ENCODE measurements around the gene RUVBL1.

RUVBL1 gene

GRCh38 chr3:128081846-128082245, 41.8 kb downstream of the RUVBL1 start:
- Histone ChIP-seq H3K9me3 (ENCODE audit: control insufficient read depth, low read length) (no peaks in the 10 kb centered on the region), H3K4me3 (ENCODE audit: extremely low read depth, insufficient read depth, low read length, poor library complexity, severe bottlenecking) (no peak overlapping the region), H3K36me3 (ENCODE audit: control insufficient read depth, insufficient read depth, low read length) (peaks cover 70% of the 10 kb centered on the region), H3K4me1 (ENCODE audit: control insufficient read depth, insufficient read depth, low read length, poor library complexity, severe bottlenecking) (peaks cover 7% of the 10 kb centered on the region), H3K27ac (ENCODE audit: low read depth, low read length, severe bottlenecking) (no peak overlapping the region)
- WGBS, 2 experiments (ENCODE audit: insufficient coverage in 2 of 2): 100% methylated on average over 1 to 3 of the region's 4 CpGs

- peaks cover 9% of the 10 kb centered on the region for H3K4me1 ChIP-seq (ENCODE audit: control insufficient read depth, insufficient read depth, low read length, poor library complexity, severe bottlenecking)
Observed at GRCh38 chr3:128081226-128081625, 42.4 kb downstream of the RUVBL1 start.

GRCh38 chr3:128080323-128081080, 43.1 kb downstream of the RUVBL1 start:
- Histone ChIP-seq H3K4me1 (ENCODE audit: control insufficient read depth, insufficient read depth, low read length, poor library complexity, severe bottlenecking) (peaks cover 14% of the 10 kb centered on the region), H3K36me3 (ENCODE audit: control insufficient read depth, insufficient read depth, low read length) (peaks cover 57% of the 10 kb centered on the region), H3K9me3 (ENCODE audit: control insufficient read depth, low read length) (no peaks in the 10 kb centered on the region), H3K27ac (ENCODE audit: low read depth, low read length, severe bottlenecking) (no peak overlapping the region), H3K4me3 (ENCODE audit: extremely low read depth, insufficient read depth, low read length, poor library complexity, severe bottlenecking) (no peak overlapping the region)
- WGBS, 2 experiments (ENCODE audit: insufficient coverage in 2 of 2): 86 to 88% methylated on average over 4 to 6 of the region's 6 CpGs

More at GRCh38 chr3:128081226-128081625, 42.4 kb downstream of the RUVBL1 start:
- no peak overlapping the region for H3K4me3 ChIP-seq (ENCODE audit: extremely low read depth, insufficient read depth, low read length, poor library complexity, severe bottlenecking)
- H3K36me3 ChIP-seq (ENCODE audit: control insufficient read depth, insufficient read depth, low read length): peaks cover 64% of the 10 kb centered on the region
- H3K27ac ChIP-seq (ENCODE audit: low read depth, low read length, severe bottlenecking): no peak overlapping the region
- no peaks in the 10 kb centered on the region for H3K9me3 ChIP-seq (ENCODE audit: control insufficient read depth, low read length)
- WGBS, 2 experiments (ENCODE audit: insufficient coverage in 2 of 2): 93 to 97% methylated on average over 5 to 6 of the region's 6 CpGs

DNA sequence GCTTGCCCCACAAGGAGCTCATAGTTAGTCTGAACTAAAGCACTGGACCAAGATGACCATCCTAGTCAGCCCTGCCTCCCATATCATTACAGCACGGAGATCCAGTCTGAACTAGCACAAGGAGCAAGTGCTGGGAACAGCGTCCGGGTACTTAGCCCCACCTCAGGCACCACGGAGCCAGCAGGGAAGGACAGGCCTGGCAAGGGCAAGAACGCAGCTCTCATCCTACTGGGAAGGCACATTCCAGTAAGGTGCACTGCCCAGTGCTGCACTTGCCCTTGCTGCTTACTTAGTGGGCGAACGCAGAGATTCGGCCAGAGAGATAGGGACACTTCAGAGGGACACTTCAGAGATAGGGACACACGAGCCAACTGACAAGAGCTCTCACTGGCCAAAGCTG, 43.8 kb downstream of the RUVBL1 start:
- H3K36me3 ChIP-seq (ENCODE audit: control insufficient read depth, insufficient read depth, low read length): peaks cover 50% of the 10 kb centered on the region
- 85 to 97% methylated on average over 8 to 9 of the region's 9 CpGs for WGBS, 2 experiments (ENCODE audit: insufficient coverage in 2 of 2)

GRCh38 chr3:128078875-128079274, 44.7 kb downstream of the RUVBL1 start:
- 92 to 99% methylated on average over 8 of the region's 8 CpGs for WGBS, 2 experiments (ENCODE audit: insufficient coverage in 2 of 2)
- no peak overlapping the region for H3K27ac ChIP-seq (ENCODE audit: low read depth, low read length, severe bottlenecking)
- no peaks in the 10 kb centered on the region for H3K9me3 ChIP-seq (ENCODE audit: control insufficient read depth, low read length)
- peaks cover 14% of the 10 kb centered on the region for H3K4me1 ChIP-seq (ENCODE audit: control insufficient read depth, insufficient read depth, low read length, poor library complexity, severe bottlenecking)
- peaks cover 42% of the 10 kb centered on the region for H3K36me3 ChIP-seq (ENCODE audit: control insufficient read depth, insufficient read depth, low read length)
- no peak overlapping the region for H3K4me3 ChIP-seq (ENCODE audit: extremely low read depth, insufficient read depth, low read length, poor library complexity, severe bottlenecking)

More for the DNA sequence above, 43.8 kb downstream of the RUVBL1 start:
- H3K4me3 ChIP-seq (ENCODE audit: extremely low read depth, insufficient read depth, low read length, poor library complexity, severe bottlenecking): no peak overlapping the region
- H3K4me1 ChIP-seq (ENCODE audit: control insufficient read depth, insufficient read depth, low read length, poor library complexity, severe bottlenecking): peaks cover 14% of the 10 kb centered on the region
- no peaks in the 10 kb centered on the region for H3K9me3 ChIP-seq (ENCODE audit: control insufficient read depth, low read length)
- no peak overlapping the region for H3K27ac ChIP-seq (ENCODE audit: low read depth, low read length, severe bottlenecking)

GRCh38 chr3:128078322-128078721, 45.3 kb downstream of the RUVBL1 start:
- H3K4me1 ChIP-seq (ENCODE audit: control insufficient read depth, insufficient read depth, low read length, poor library complexity, severe bottlenecking): peaks cover 14% of the 10 kb centered on the region
- 66 to 83% methylated on average over 3 to 4 of the region's 5 CpGs for WGBS, 2 experiments (ENCODE audit: insufficient coverage in 2 of 2)
- no peak overlapping the region for H3K4me3 ChIP-seq (ENCODE audit: extremely low read depth, insufficient read depth, low read length, poor library complexity, severe bottlenecking)
- peaks cover 46% of the 10 kb centered on the region for H3K36me3 ChIP-seq (ENCODE audit: control insufficient read depth, insufficient read depth, low read length)
- H3K27ac ChIP-seq (ENCODE audit: low read depth, low read length, severe bottlenecking): no peak overlapping the region
- H3K9me3 ChIP-seq (ENCODE audit: control insufficient read depth, low read length): no peaks in the 10 kb centered on the region

- Histone ChIP-seq H3K4me3 (ENCODE audit: extremely low read depth, insufficient read depth, low read length, poor library complexity, severe bottlenecking) (no peak overlapping the region), H3K9me3 (ENCODE audit: control insufficient read depth, low read length) (no peaks in the 10 kb centered on the region), H3K36me3 (ENCODE audit: control insufficient read depth, insufficient read depth, low read length) (peaks cover 48% of the 10 kb centered on the region), H3K4me1 (ENCODE audit: control insufficient read depth, insufficient read depth, low read length, poor library complexity, severe bottlenecking) (peaks cover 14% of the 10 kb centered on the region), H3K27ac (ENCODE audit: low read depth, low read length, severe bottlenecking) (no peak overlapping the region)
- 90 to 100% methylated on average over 1 of the region's 1 CpG for WGBS, 2 experiments (ENCODE audit: insufficient coverage in 2 of 2)
Observed at GRCh38 chr3:128077665-128078064, 45.9 kb downstream of the RUVBL1 start.

DNA sequence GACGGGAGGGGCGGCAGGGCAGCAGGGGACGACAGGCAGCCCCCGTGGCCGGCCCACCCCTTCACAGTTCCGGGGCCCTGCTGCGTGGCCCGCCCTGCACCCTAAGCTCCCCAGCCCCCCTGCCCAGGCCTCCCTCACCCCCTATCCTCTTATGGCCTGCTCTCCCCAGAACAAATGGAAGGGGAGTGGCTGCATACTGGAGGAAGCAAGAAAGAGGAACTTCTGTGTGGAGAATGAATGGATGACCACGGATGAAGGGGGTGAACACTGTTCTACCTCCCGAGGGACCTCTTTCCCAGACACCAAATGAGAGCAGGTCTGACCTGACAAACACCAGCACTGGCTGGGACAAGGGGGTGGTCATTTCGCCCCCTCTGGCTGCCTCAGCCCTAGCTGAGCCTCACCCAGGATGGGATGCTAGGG, 46.4 kb downstream of the RUVBL1 start:
- Histone ChIP-seq H3K36me3 (ENCODE audit: control insufficient read depth, insufficient read depth, low read length) (peaks cover 48% of the 10 kb centered on the region), H3K4me3 (ENCODE audit: extremely low read depth, insufficient read depth, low read length, poor library complexity, severe bottlenecking) (peak overlapping the region; percentile 2), H3K9me3 (ENCODE audit: control insufficient read depth, low read length) (no peaks in the 10 kb centered on the region), H3K4me1 (ENCODE audit: control insufficient read depth, insufficient read depth, low read length, poor library complexity, severe bottlenecking) (peaks cover 14% of the 10 kb centered on the region), H3K27ac (ENCODE audit: low read depth, low read length, severe bottlenecking) (no peak overlapping the region)
- 21 to 34% methylated on average over 4 to 6 of the region's 11 CpGs for WGBS, 2 experiments (ENCODE audit: insufficient coverage in 2 of 2)

DNA sequence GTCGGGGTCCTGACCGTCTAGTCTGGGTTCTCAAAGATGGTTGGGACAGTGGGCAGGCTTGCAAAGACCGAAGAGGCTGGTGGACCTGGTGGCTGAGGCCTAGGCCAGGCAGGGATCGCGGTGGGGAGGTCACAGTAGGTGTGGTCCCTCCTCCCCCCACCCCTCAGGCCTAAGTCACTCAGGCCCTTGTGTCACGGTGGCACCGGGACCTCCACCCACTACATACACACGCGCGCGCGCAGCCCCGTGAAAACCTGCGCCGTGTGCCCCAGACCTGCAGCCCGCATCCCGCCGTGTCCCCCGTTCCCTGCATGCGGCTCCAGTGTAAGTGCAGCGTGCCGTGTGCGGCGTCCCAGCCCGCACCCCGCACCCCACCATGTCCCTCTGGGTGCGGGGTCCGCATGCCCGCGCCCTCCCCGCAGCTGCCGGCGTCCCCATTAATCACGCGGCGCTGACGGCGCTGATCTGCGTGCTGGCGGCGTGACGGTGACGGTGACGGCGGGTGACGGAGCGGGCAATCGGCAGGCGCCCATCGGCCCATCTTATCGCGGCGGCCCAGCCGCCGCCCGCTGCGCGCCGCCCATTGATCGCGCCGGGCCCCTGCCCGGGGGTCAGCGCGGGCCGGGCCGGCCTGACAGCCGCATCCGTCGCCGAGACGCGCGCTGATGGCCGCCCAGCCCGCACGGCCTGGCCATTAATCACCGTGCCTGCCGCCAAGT, 47.0 kb downstream of the RUVBL1 start:
- WGBS, 2 experiments (ENCODE audit: insufficient coverage in 2 of 2): 9% methylated on average over 49 to 64 of the region's 79 CpGs
- Histone ChIP-seq H3K4me3 (ENCODE audit: extremely low read depth, insufficient read depth, low read length, poor library complexity, severe bottlenecking) (peak overlapping the region; percentile 11), H3K9me3 (ENCODE audit: control insufficient read depth, low read length) (no peaks in the 10 kb centered on the region), H3K36me3 (ENCODE audit: control insufficient read depth, insufficient read depth, low read length) (peaks cover 48% of the 10 kb centered on the region), H3K27ac (ENCODE audit: low read depth, low read length, severe bottlenecking) (no peak overlapping the region), H3K4me1 (ENCODE audit: control insufficient read depth, insufficient read depth, low read length, poor library complexity, severe bottlenecking) (peaks cover 14% of the 10 kb centered on the region)

DNA sequence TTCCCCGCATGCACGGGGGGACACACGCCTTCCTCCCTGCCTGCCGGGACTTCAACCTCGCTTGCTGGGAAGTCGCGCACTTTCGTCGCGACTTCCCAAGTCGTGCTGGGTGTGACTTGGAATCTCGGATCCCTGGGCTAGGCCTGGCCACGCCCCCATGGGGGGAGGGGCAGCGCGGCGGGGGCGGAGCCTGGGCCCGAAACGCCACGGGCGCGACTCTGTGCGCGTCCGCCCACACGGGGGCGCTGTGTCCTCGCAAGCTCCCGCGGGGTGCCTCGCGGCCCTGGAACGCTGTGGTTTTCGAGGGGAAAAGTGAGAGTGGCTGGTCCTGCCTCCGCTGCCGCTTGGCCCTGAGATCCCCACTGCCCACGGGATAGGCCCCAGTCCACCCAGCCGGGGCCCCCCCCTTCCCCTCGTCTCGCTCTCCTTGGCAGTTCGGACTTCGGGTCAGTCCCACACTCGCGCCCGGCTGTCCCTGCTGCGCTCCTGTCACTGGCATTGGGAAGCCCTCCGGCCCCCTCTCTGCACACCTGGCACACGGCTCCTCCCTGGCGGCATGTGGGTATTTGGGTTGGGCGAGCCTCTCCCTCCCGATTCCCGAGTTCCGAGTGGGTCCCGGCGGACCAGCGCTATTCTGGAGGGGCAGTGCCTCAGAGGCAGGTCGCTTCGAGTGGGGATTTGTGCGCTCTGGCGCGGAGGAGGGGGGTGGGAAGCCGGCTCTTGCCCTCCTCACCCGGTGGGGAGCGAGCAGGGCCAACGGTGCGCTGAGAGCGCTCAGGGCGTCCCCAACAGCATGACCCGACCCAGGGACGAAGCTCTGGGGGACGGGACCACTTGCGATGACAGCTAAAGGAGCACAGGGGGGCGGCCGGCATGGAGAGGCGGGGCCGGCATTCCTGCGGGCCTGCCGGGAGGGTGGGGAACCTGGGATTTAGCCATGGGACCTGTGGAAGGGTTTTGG, 47.8 kb downstream of the RUVBL1 start:
- Histone ChIP-seq H3K36me3 (ENCODE audit: control insufficient read depth, insufficient read depth, low read length) (peaks cover 48% of the 10 kb centered on the region), H3K4me3 (ENCODE audit: extremely low read depth, insufficient read depth, low read length, poor library complexity, severe bottlenecking) (peak overlapping the region; percentile 23), H3K9me3 (ENCODE audit: control insufficient read depth, low read length) (no peaks in the 10 kb centered on the region), H3K4me1 (ENCODE audit: control insufficient read depth, insufficient read depth, low read length, poor library complexity, severe bottlenecking) (peaks cover 14% of the 10 kb centered on the region), H3K27ac (ENCODE audit: low read depth, low read length, severe bottlenecking) (no peak overlapping the region)
- 4 to 8% methylated on average over 40 to 51 of the region's 78 CpGs for WGBS, 2 experiments (ENCODE audit: insufficient coverage in 2 of 2)
